H1 (cell line): Measurements from ENCODE around the gene RAB8B. TPM values are rescaled to one million over a fixed set of nuclear protein-coding genes. Genes with fewer than 3 reads are reported as not detected.
A peak's percentile ranks its signal among the peaks of the same experiment; 100 is the strongest.

Source experiments
- CTCF ChIA-PET: fragments of 300-600 bp; sonication (Branson Sonifier 250); formaldehyde crosslinking; loops from one replicate; lab custom pipeline; 2021; ENCODE audit not compliant: partially characterized antibody; lab: Charles Lee
- POLR2A ChIA-PET: fragments of 300-600 bp; sonication (Branson Sonifier 250); formaldehyde crosslinking; loops from one replicate; lab custom pipeline; 2021; ENCODE audit warnings: inconsistent platforms; ENCODE audit not compliant: partially characterized antibody; lab: Charles Lee
- DNase-seq, 2 experiments: peaks; one replicate each; pipeline versions ENCODE4 v3.0.0 to v3.0.0-alpha.2; 2010 to 2022; ENCODE audit warnings: low spot score in 2 of 2, low read depth in 1 of 2, mixed read lengths in 1 of 2
- FAIRE-seq: peaks from 2 replicates; lab custom pipeline; 2011; peaks lifted over from hg19 to GRCh38; lab: Jason Lieb, UNC
- H2AFZ ChIP-seq: 2 replicates; pipeline ENCODE4 v1.8.1; 2012; ENCODE audit warnings: low read length, inconsistent platforms
- H2AK5ac ChIP-seq: 2 replicates; pipeline ENCODE4 v1.6.1; 2013; ENCODE audit warnings: low read depth, low read length
- H2BK120ac ChIP-seq: replicated peaks from 2 replicates; pipeline ENCODE3; 2013; ENCODE audit warnings: low read depth, low read length, inconsistent platforms
- H2BK12ac ChIP-seq: 2 replicates; pipeline ENCODE4 v1.6.1; 2013; ENCODE audit warnings: low read depth, low read length
- H2BK15ac ChIP-seq: 2 replicates; pipeline ENCODE4 v1.6.1; 2013; ENCODE audit warnings: low read length
- H2BK20ac ChIP-seq: 2 replicates; pipeline ENCODE4 v1.6.1; 2013; ENCODE audit warnings: low read length
- H2BK5ac ChIP-seq: 2 replicates; pipeline ENCODE4 v1.6.1; 2013; ENCODE audit warnings: low read depth, low read length
- H3K14ac ChIP-seq: 2 replicates; pipeline ENCODE4 v1.6.1; 2013; ENCODE audit warnings: inconsistent platforms; ENCODE audit not compliant: insufficient read length
- H3K18ac ChIP-seq: 2 replicates; pipeline ENCODE4 v1.6.1; 2013; ENCODE audit warnings: low read length; ENCODE audit errors: extremely low read depth
- H3K23ac ChIP-seq: 2 replicates; pipeline ENCODE4 v1.6.1; 2013; ENCODE audit warnings: inconsistent platforms; ENCODE audit not compliant: insufficient read length
- H3K23me2 ChIP-seq: 2 replicates; pipeline ENCODE4 v1.6.1; 2013; ENCODE audit warnings: low read depth, low read length
- H3K27ac ChIP-seq: 2 replicates; pipeline ENCODE4 v1.6.1; 2011; ENCODE audit warnings: low read depth, low read length, inconsistent platforms
- H3K27me3 ChIP-seq, 4 experiments: replicated peaks in 1 of 4; 1 replicate in 1 of 4; 2 replicates in 3 of 4; pipeline versions ENCODE4 v1.6.1 to v1.8.1; 2011 to 2013; ENCODE audit warnings: low read length in 3 of 4, mild to moderate bottlenecking in 3 of 4, inconsistent platforms in 2 of 4, mixed read lengths in 2 of 4, moderate library complexity in 1 of 4; ENCODE audit not compliant: control insufficient read depth in 3 of 4, insufficient read depth in 3 of 4; ENCODE audit errors: extremely low read depth in 1 of 4
- H3K36me3 ChIP-seq, 4 experiments: 2 replicates each; pipeline versions ENCODE4 v1.6.1 to v1.8.1; 2011 to 2013; ENCODE audit warnings: mild to moderate bottlenecking in 4 of 4, low read length in 3 of 4, moderate library complexity in 2 of 4, control low read depth in 1 of 4, inconsistent platforms in 1 of 4; ENCODE audit not compliant: insufficient read depth in 4 of 4, control insufficient read depth in 2 of 4
- H3K4ac ChIP-seq: replicated peaks from 2 replicates; pipeline ENCODE3; 2013; ENCODE audit warnings: low read length, low read depth, mixed read lengths, inconsistent platforms; ENCODE audit not compliant: insufficient read length
- H3K4me1 ChIP-seq, 4 experiments: replicated peaks in 1 of 4; 1 replicate in 1 of 4; 2 replicates in 3 of 4; pipeline versions ENCODE4 v1.6.1 to v1.8.1; 2011 to 2013; ENCODE audit warnings: low read length in 3 of 4, inconsistent platforms in 2 of 4, mixed read lengths in 1 of 4; ENCODE audit not compliant: insufficient read depth in 4 of 4, control insufficient read depth in 3 of 4
- H3K4me2 ChIP-seq, 2 experiments: 2 replicates each; pipeline versions ENCODE4 v1.6.1 to v1.8.1; 2011 to 2013; ENCODE audit warnings: low read depth in 2 of 2, low read length in 2 of 2, control low read depth in 1 of 2, inconsistent platforms in 1 of 2, mild to moderate bottlenecking in 1 of 2; ENCODE audit not compliant: insufficient read depth in 1 of 2
- H3K4me3 ChIP-seq, 4 experiments: fragments of 200-600, 300-600 bp in 1 of 4; sonication (generic), shearing (Covaris generic), sonication (Bioruptor Twin) in 1 of 4; 2 replicates each; pipeline versions ENCODE4 v1.5.1 to v1.8.1; 2011 to 2016; ENCODE audit warnings: low read length in 4 of 4, low read depth in 3 of 4, control low read depth in 2 of 4, inconsistent platforms in 2 of 4, mild to moderate bottlenecking in 2 of 4, mixed read lengths in 1 of 4, moderate library complexity in 1 of 4; ENCODE audit not compliant: insufficient read depth in 2 of 4; ENCODE audit errors: extremely low read depth in 1 of 4
- H3K56ac ChIP-seq: replicated peaks from 2 replicates; pipeline ENCODE3; 2013; ENCODE audit warnings: low read depth, mild to moderate bottlenecking, mixed read lengths, low read length, inconsistent platforms; ENCODE audit not compliant: insufficient read length
- H3K79me1 ChIP-seq: 2 replicates; pipeline ENCODE4 v1.6.1; 2013; ENCODE audit warnings: low read depth, low read length, control low read depth
- H3K79me2 ChIP-seq, 2 experiments: 2 replicates each; pipeline versions ENCODE4 v1.6.1 to v1.8.1; 2012 to 2013; ENCODE audit warnings: low read length in 2 of 2, mild to moderate bottlenecking in 2 of 2, inconsistent platforms in 1 of 2; ENCODE audit not compliant: insufficient read depth in 2 of 2, control insufficient read depth in 1 of 2
- H3K9ac ChIP-seq, 4 experiments: replicated peaks in 1 of 4; 1 replicate in 1 of 4; 2 replicates in 3 of 4; pipeline versions ENCODE4 v1.6.1 to v1.8.1; 2011 to 2013; ENCODE audit warnings: low read depth in 3 of 4, low read length in 3 of 4, control low read depth in 2 of 4, mild to moderate bottlenecking in 2 of 4, moderate library complexity in 2 of 4, inconsistent platforms in 1 of 4; ENCODE audit errors: extremely low read depth in 1 of 4
- H3K9me3 ChIP-seq, 2 experiments: 2 replicates each; pipeline versions ENCODE4 v1.6.1 to v1.8.1; 2012 to 2013; ENCODE audit warnings: mild to moderate bottlenecking in 2 of 2, moderate library complexity in 2 of 2, control low read depth in 1 of 2, inconsistent platforms in 1 of 2, low read depth in 1 of 2, low read length in 1 of 2, mixed read lengths in 1 of 2; ENCODE audit not compliant: insufficient read depth in 2 of 2
- H4K20me1 ChIP-seq, 2 experiments: replicated peaks in 1 of 2; 2 replicates each; pipeline versions ENCODE3 to v1.8.1; 2011 to 2013; ENCODE audit warnings: inconsistent platforms in 2 of 2, low read length in 2 of 2, mild to moderate bottlenecking in 1 of 2; ENCODE audit not compliant: insufficient read depth in 2 of 2, control insufficient read depth in 1 of 2
- H4K5ac ChIP-seq: 2 replicates; pipeline ENCODE4 v1.6.1; 2013; ENCODE audit warnings: low read length, low read depth, mixed read lengths, inconsistent platforms; ENCODE audit not compliant: insufficient read length
- H4K8ac ChIP-seq: 2 replicates; pipeline ENCODE4 v1.8.0; 2013; ENCODE audit warnings: mild to moderate bottlenecking, moderate library complexity, low read length, inconsistent platforms; ENCODE audit not compliant: insufficient read depth; ENCODE audit errors: extremely low read depth
- H4K91ac ChIP-seq: replicated peaks from 2 replicates; pipeline ENCODE3; 2013; ENCODE audit warnings: low read length, mixed read lengths, inconsistent platforms; ENCODE audit not compliant: insufficient read length
- ATF3 ChIP-seq: IDR thresholded peaks from 2 replicates; pipeline ENCODE4 v1.6.1; 2011; ENCODE audit warnings: low read depth, mild to moderate bottlenecking, low read length; ENCODE audit not compliant: insufficient read depth
- CBX5 ChIP-seq: fragments of 300-800, 300-1000 bp; sonication (generic); IDR thresholded peaks from 2 replicates; pipeline ENCODE4 v1.7.1; 2016; ENCODE audit warnings: antibody characterized with exemption, low read length, low read depth
- CEBPB ChIP-seq: IDR thresholded peaks from 2 replicates; pipeline ENCODE4 v1.6.1; 2012; ENCODE audit warnings: low read depth, low read length
- CHD2 ChIP-seq: IDR thresholded peaks from 2 replicates; pipeline ENCODE4 v1.6.1; 2012; ENCODE audit warnings: low read length, improper control_type of control experiment
- CREB1 ChIP-seq: IDR thresholded peaks from 2 replicates; pipeline ENCODE4 v1.6.1; 2012; ENCODE audit warnings: inconsistent platforms
- GTF2F1 ChIP-seq: IDR thresholded peaks from 2 replicates; pipeline ENCODE4 v1.6.1; 2012; ENCODE audit warnings: low read depth, low read length, improper control_type of control experiment, borderline replicate concordance
- JUND ChIP-seq: IDR thresholded peaks from 2 replicates; pipeline ENCODE4 v1.6.1; 2011; ENCODE audit warnings: mild to moderate bottlenecking, improper control_type of control experiment, low read length
- RBBP5 ChIP-seq: IDR thresholded peaks from 2 replicates; pipeline ENCODE4 v1.7.1; 2012; ENCODE audit warnings: low read depth, mild to moderate bottlenecking, inconsistent platforms, low read length, moderate library complexity, borderline replicate concordance
- RXRA ChIP-seq: IDR thresholded peaks from 2 replicates; pipeline ENCODE4 v1.6.1; 2011; ENCODE audit warnings: low read depth, mild to moderate bottlenecking, low read length, moderate library complexity; ENCODE audit not compliant: insufficient read depth
- SP4 ChIP-seq: IDR thresholded peaks from 2 replicates; pipeline ENCODE4 v1.6.1; 2012; ENCODE audit warnings: low read length, inconsistent platforms
- TCF12 ChIP-seq: IDR thresholded peaks from 2 replicates; pipeline ENCODE4 v1.6.1; 2011; ENCODE audit warnings: low read depth, mild to moderate bottlenecking, low read length
- WGBS, 2 experiments: shearing (Covaris generic) in 1 of 2; methylation state at CpG; one replicate each; pipeline versions ENCODE4 v1.1.6 to v1.1.7; 2013 to 2015; ENCODE audit warnings: low lambda C conversion rate in 2 of 2, mixed read lengths in 2 of 2, inconsistent platforms in 1 of 2, low coverage in 1 of 2, missing lambda C conversion rate in 1 of 2; ENCODE audit not compliant: insufficient replicate concordance in 2 of 2, insufficient coverage in 1 of 2, insufficient read length in 1 of 2; ENCODE audit errors: extremely low coverage in 1 of 2, missing lambda C conversion rate in 1 of 2; 5-methylcytosine and 5-hydroxymethylcytosine counted together
- polyA plus RNA-seq, 7 experiments: library from polyadenylated mRNA; depleted of rRNA in 3 of 7; stranded (reverse) in 5 of 7; unstranded in 2 of 7; fragments of >200 nt in 5 of 7; fragments of 200-250 nt in 2 of 7; gene quantifications; 1 replicate in 5 of 7; 2 replicates in 1 of 7; 4 replicates in 1 of 7; pipeline versions ENCODE4 v1.2.1 to v1.2.3, GENCODE V29; 2011 to 2013; ENCODE audit warnings: missing spikeins in 2 of 7, mixed read lengths in 2 of 7
- total RNA-seq: library from RNA; stranded (reverse); fragmentation: NEBNext Ultra II Directional; extraction: Animal tissue kit (Norgen Biotek cat#: 25700); gene quantifications from 2 replicates; pipeline ENCODE4 v1.2.1, GENCODE V29; 2021

Gene RAB8B
- total and polyA plus RNA-seq, 2 of the 8 experiments (the other 6 are each of a cell fraction or from before 2014, with no cell fraction given), result 9.5 to 47.8 TPM

GRCh38 chr15:63256433-63257274 is 67.2 kb downstream of the RAB8B start:
- CTCF ChIA-PET, result interaction anchor here (1.1 kb wide), 1 partner anchor 10 kb away, joined by 4 read pairs; no protein-coding TSS in a partner anchor
- TF ChIP-seq JUND (peak; percentile 99), CHD2 (no peak), CREB1 (no peak), GTF2F1 (no peak), SP4 (no peak), CBX5 (no peak), RXRA (no peak), CEBPB (peak; percentile 70; the same call in 1 of the 2 replicates), TCF12 (no peak), ATF3 (no peak), RBBP5 (no peak)

More at GRCh38 chr15:63256433-63257274, 67.2 kb downstream of the RAB8B start:
- Histone ChIP-seq H2BK12ac (peak overlapping the region; percentile 78; the same call in 1 of the 2 replicates), H3K4me3 (peak overlapping the region in 1 of 4 experiments; percentile 26; a peak in 1 of 8 replicates), H4K91ac (no peak overlapping the region), H3K56ac (no peak overlapping the region), H2AK5ac (no peak overlapping the region), H3K4ac (no peak overlapping the region), H2BK120ac (no peak overlapping the region), H3K79me1 (no peaks in the 10 kb centered on the region), H3K27me3 (no peaks in the 10 kb centered on the region), H3K18ac (no peak overlapping the region; the same call in 1 of the 2 replicates), H3K4me2 (peak overlapping the region; percentile 39 to 59), H4K5ac (peak overlapping the region; percentile 49), H3K9ac (no peak overlapping the region), H3K14ac (no peak overlapping the region), H3K79me2 (no peaks in the 10 kb centered on the region), H2BK20ac (no peak overlapping the region), H2BK5ac (0 out of 2 replicates have a peak overlapping the region, but pooled peaks have one; percentile 41), H3K23me2 (no peaks in the 10 kb centered on the region), H4K20me1 (no peaks in the 10 kb centered on the region), H3K23ac (no peak overlapping the region), H2AFZ (no peak overlapping the region), H4K8ac (no peak overlapping the region), H3K36me3 (peaks cover 0 to 11% (median 5%) of the 10 kb centered on the region in 4 experiments; a peak in 3 of 8 replicates), H3K4me1 (peaks cover 0 to 10% (median 4%) of the 10 kb centered on the region in 4 experiments; a peak in 4 of 7 replicates), H3K9me3 (no peaks in the 10 kb centered on the region), H2BK15ac (no peak overlapping the region), H3K27ac (no peak overlapping the region)
- FAIRE-seq, result peak; percentile 73
- WGBS, 2 experiments, result 5% methylated on average over 5 of the region's 5 CpGs; no CpG with 5 or more reads in 1 of the 2 experiments
- no peak for DNase-seq
- POLR2A ChIA-PET, result interaction anchor here (0.7 to 3.3 kb wide), 5 partner anchors 11 to 214 kb away, joined by 3 to 11 read pairs (median 4); partner anchors contain the start of gene TPM1
